GM23338 (cell line): ENCODE results near the gene MYO16. TPM values are rescaled to one million over a fixed set of nuclear protein-coding genes. Genes with fewer than 3 reads are reported as not detected.

Experiments used
- ATAC-seq: fragments of 200-7000 bp; cut with Tn5 transposase; 3 replicates; pipeline ENCODE4 v1.9.1; 2020
- DNase-seq: peaks from one replicate; pipeline ENCODE4 v3.0.0-alpha.2; 2015; ENCODE audit warnings: low spot score
- H2AFZ ChIP-seq: fragments of 200-600 bp; sonication (generic); 2 replicates; pipeline ENCODE4 v1.8.0; 2016; ENCODE audit warnings: antibody characterized with exemption, mild to moderate bottlenecking, moderate library complexity
- H3F3A ChIP-seq: fragments of 200-600 bp; sonication (generic); replicated peaks from 2 replicates; pipeline ENCODE4 v1.8.0; 2017; ENCODE audit warnings: antibody characterized with exemption, mixed run types, low read depth
- H3K27ac ChIP-seq: fragments of 200-600 bp; sonication (generic); 2 replicates; pipeline ENCODE4 v1.6.1; 2016; ENCODE audit warnings: low read depth
- H3K27me3 ChIP-seq: fragments of 200-600 bp; sonication (generic); 2 replicates; pipeline ENCODE4 v1.8.0; 2016; ENCODE audit warnings: mild to moderate bottlenecking, mixed run types, moderate library complexity; ENCODE audit not compliant: insufficient read depth
- H3K36me3 ChIP-seq: fragments of 200-600 bp; sonication (generic); 2 replicates; pipeline ENCODE4 v1.8.0; 2016; ENCODE audit warnings: mild to moderate bottlenecking; ENCODE audit not compliant: insufficient read depth
- H3K4me1 ChIP-seq: fragments of 200-600 bp; sonication (generic); 2 replicates; pipeline ENCODE4 v1.8.0; 2016; ENCODE audit warnings: mild to moderate bottlenecking, moderate library complexity; ENCODE audit not compliant: insufficient read depth
- H3K4me2 ChIP-seq: fragments of 200-600 bp; sonication (generic); 2 replicates; pipeline ENCODE4 v1.7.1; 2017; ENCODE audit warnings: mixed run types
- H3K4me3 ChIP-seq: fragments of 200-600 bp; sonication (generic); 2 replicates; pipeline ENCODE4 v1.6.1; 2016; ENCODE audit warnings: mixed run types
- H3K79me2 ChIP-seq: fragments of 200-600 bp; sonication (generic); replicated peaks from 2 replicates; pipeline ENCODE4 v1.8.0; 2017; ENCODE audit warnings: mild to moderate bottlenecking; ENCODE audit not compliant: insufficient read depth
- H3K9me2 ChIP-seq: fragments of 200-600 bp; sonication (generic); 2 replicates; pipeline ENCODE4 v1.8.0; 2017; ENCODE audit not compliant: insufficient read depth
- H4K20me1 ChIP-seq: fragments of 200-600 bp; sonication (generic); replicated peaks from 2 replicates; pipeline ENCODE4 v1.8.0; 2017; ENCODE audit warnings: mild to moderate bottlenecking; ENCODE audit not compliant: insufficient read depth
- H3K27ac Mint-ChIP-seq: 2 replicates; pipeline ENCODE4 v1.8.0; 2020; ENCODE audit warnings: inconsistent platforms, mild to moderate bottlenecking, moderate library complexity, mixed read lengths
- H3K27me3 Mint-ChIP-seq: 3 replicates; pipeline ENCODE4 v1.8.0; 2022; ENCODE audit warnings: low read depth, mild to moderate bottlenecking, moderate library complexity, mixed read lengths, inconsistent platforms; ENCODE audit not compliant: insufficient read depth, poor library complexity
- H3K36me3 Mint-ChIP-seq: 3 replicates; pipeline ENCODE4 v1.8.0; 2021; ENCODE audit warnings: low read depth, mild to moderate bottlenecking, inconsistent platforms, moderate library complexity, mixed read lengths
- H3K4me1 Mint-ChIP-seq: 3 replicates; pipeline ENCODE4 v1.8.0; 2020; ENCODE audit warnings: mild to moderate bottlenecking, inconsistent platforms, mixed read lengths
- H3K4me3 Mint-ChIP-seq: 3 replicates; pipeline ENCODE4 v1.8.0; 2021; ENCODE audit warnings: moderate library complexity, mild to moderate bottlenecking, inconsistent platforms, mixed read lengths
- H3K9me3 Mint-ChIP-seq: 3 replicates; pipeline ENCODE4 v1.8.0; 2020; ENCODE audit warnings: moderate library complexity, mild to moderate bottlenecking, inconsistent platforms, mixed read lengths
- CREB1 ChIP-seq: fragments of 250-450 bp; sonication (Bioruptor Pico); IDR thresholded peaks from 2 replicates; pipeline ENCODE4 v1.5.0; 2020; ENCODE audit warnings: low read depth, mild to moderate bottlenecking, moderate library complexity
- EZH2 ChIP-seq: fragments of 200-600 bp; sonication (generic); IDR thresholded peaks from one replicate; pipeline ENCODE4 v1.8.0; 2017; ENCODE audit warnings: antibody characterized with exemption, mild to moderate bottlenecking, low read depth; ENCODE audit not compliant: unreplicated experiment
- EZH2phosphoT487 ChIP-seq: fragments of 200-600 bp; sonication (generic); IDR thresholded peaks from one replicate; pipeline ENCODE4 v1.8.1; 2018; ENCODE audit warnings: antibody characterized with exemption; ENCODE audit not compliant: unreplicated experiment
- JUNB ChIP-seq: IDR thresholded peaks from one replicate; pipeline ENCODE4 v1.6.1; 2016; ENCODE audit warnings: antibody characterized with exemption; ENCODE audit not compliant: unreplicated experiment
- POLR2AphosphoS5 ChIP-seq: IDR thresholded peaks from 2 replicates; pipeline ENCODE4 v1.6.1; 2016; ENCODE audit warnings: antibody characterized with exemption, low read depth
- REST ChIP-seq: IDR thresholded peaks from one replicate; pipeline ENCODE4 v1.6.1; 2018; ENCODE audit warnings: antibody characterized with exemption; ENCODE audit not compliant: unreplicated experiment
- STAT1 ChIP-seq: IDR thresholded peaks from one replicate; pipeline ENCODE4 v1.6.1; 2016; ENCODE audit warnings: antibody characterized with exemption; ENCODE audit not compliant: unreplicated experiment
- ZNF114 ChIP-seq: fragments of 250-450 bp; sonication (Bioruptor Pico); IDR thresholded peaks from 2 replicates; pipeline ENCODE4 v1.5.0; 2020; ENCODE audit warnings: mild to moderate bottlenecking, moderate library complexity
- ZNF331 ChIP-seq: fragments of 250-450 bp; sonication (Bioruptor Pico); IDR thresholded peaks from 2 replicates; pipeline ENCODE4 v1.5.0; 2020; ENCODE audit warnings: low read depth, mild to moderate bottlenecking, moderate library complexity
- polyA plus RNA-seq: library from polyadenylated mRNA; unstranded; fragments of >200 nt; fragmentation: Nextera tagmentation; extraction: Ambion mirVana; gene quantifications from 2 replicates; pipeline ENCODE4 v1.2.1, GENCODE V29; 2016
- total RNA-seq: library from RNA; depleted of rRNA; stranded (reverse); fragments of >200 nt; shearing (Covaris generic); gene quantifications from 2 replicates; pipeline ENCODE4 v1.2.3, GENCODE V29; 2014
- TF ChIP-seq, protein P1 (sequence below): IDR thresholded peaks from 2 replicates; pipeline ENCODE4 v1.6.1; 2016; ENCODE audit warnings: antibody characterized with exemption

MYO16 gene
- total and polyA plus RNA-seq, 2 experiments from 2014 or later: 0.10 to 0.13 TPM

GRCh38 chr13:108835083-108835482 lies 205.7 kb downstream of the MYO16 start:
- no peaks in the 10 kb centered on the region for H3F3A ChIP-seq
- peaks cover 8% of the 10 kb centered on the region; the same call in 2 of the 3 replicates for H3K36me3 Mint-ChIP-seq

GRCh38 chr13:108850691-108851090 lies 221.3 kb downstream of the MYO16 start:
- Mint-ChIP-seq H3K27ac (no peak overlapping the region), H3K4me1 (peaks cover 16% of the 10 kb centered on the region), H3K4me3 (no peak overlapping the region), H3K27me3 (peaks cover 3% of the 10 kb centered on the region), H3K9me3 (no peaks in the 10 kb centered on the region), H3K36me3 (no peaks in the 10 kb centered on the region)
- Histone ChIP-seq H3K4me2 (no peak overlapping the region), H3K27me3 (no peaks in the 10 kb centered on the region), H3K79me2 (no peaks in the 10 kb centered on the region), H3K27ac (no peak overlapping the region), H4K20me1 (no peaks in the 10 kb centered on the region), H3K9me2 (0 out of 2 replicates have a peak, but pooled peaks cover 2% of the 10 kb centered on the region), H2AFZ (no peak overlapping the region), H3K4me3 (no peak overlapping the region), H3F3A (no peaks in the 10 kb centered on the region), H3K36me3 (no peaks in the 10 kb centered on the region), H3K4me1 (peaks cover 8% of the 10 kb centered on the region; the same call in 1 of the 2 replicates)
- ATAC-seq: no peak
- DNase-seq: no peak
- TF ChIP-seq POLR2AphosphoS5 (no peak), JUNB (no peak), ZNF114 (CRISPR knock-in tag) (no peak), CREB1 (CRISPR knock-in tag) (no peak), STAT1 (no peak), EZH2phosphoT487 (no peak), ZNF331 (CRISPR knock-in tag) (no peak)

More at GRCh38 chr13:108835083-108835482, 205.7 kb downstream of the MYO16 start:
- H2AFZ ChIP-seq: no peak overlapping the region
- DNase-seq (no peak), ATAC-seq (no peak)
- Mint-ChIP-seq H3K9me3 (peaks cover 19% of the 10 kb centered on the region), H3K4me1 (peaks cover 5% of the 10 kb centered on the region), H3K27ac (no peak overlapping the region), H3K4me3 (no peak overlapping the region), H3K27me3 (no peaks in the 10 kb centered on the region)
- H3K4me1 ChIP-seq: no peaks in the 10 kb centered on the region
- no peaks in the 10 kb centered on the region for H3K27me3 ChIP-seq
- no peak overlapping the region for H3K4me3 ChIP-seq
- H4K20me1 ChIP-seq: no peaks in the 10 kb centered on the region
- TF ChIP-seq EZH2 (no peak), REST (no peak), ZNF114 (CRISPR knock-in tag) (no peak), JUNB (no peak), ZNF331 (CRISPR knock-in tag) (no peak)
- TF ChIP-seq, protein P1, sequence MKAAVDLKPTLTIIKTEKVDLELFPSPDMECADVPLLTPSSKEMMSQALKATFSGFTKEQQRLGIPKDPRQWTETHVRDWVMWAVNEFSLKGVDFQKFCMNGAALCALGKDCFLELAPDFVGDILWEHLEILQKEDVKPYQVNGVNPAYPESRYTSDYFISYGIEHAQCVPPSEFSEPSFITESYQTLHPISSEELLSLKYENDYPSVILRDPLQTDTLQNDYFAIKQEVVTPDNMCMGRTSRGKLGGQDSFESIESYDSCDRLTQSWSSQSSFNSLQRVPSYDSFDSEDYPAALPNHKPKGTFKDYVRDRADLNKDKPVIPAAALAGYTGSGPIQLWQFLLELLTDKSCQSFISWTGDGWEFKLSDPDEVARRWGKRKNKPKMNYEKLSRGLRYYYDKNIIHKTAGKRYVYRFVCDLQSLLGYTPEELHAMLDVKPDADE: no peak
- no peak overlapping the region for H3K4me2 ChIP-seq
- H3K79me2 ChIP-seq: no peaks in the 10 kb centered on the region
- peaks cover 7% of the 10 kb centered on the region; the same call in 1 of the 2 replicates for H3K36me3 ChIP-seq
- no peak overlapping the region for H3K27ac ChIP-seq
- H3K9me2 ChIP-seq: 0 out of 2 replicates have a peak, but pooled peaks cover 6% of the 10 kb centered on the region
